BJ (cell line): ENCODE measurements around the gene SLC39A13. TPM values are rescaled to one million over a fixed set of nuclear protein-coding genes. Genes with fewer than 3 reads are reported as not detected.

Experiments
- CTCF ChIA-PET: fragments of 350-600 bp; formaldehyde crosslinking; extraction: SDS; loops from one replicate; lab custom pipeline; 2021; ENCODE audit warnings: antibody characterized with exemption, inconsistent platforms; lab: Yijun Ruan, JAX
- POLR2A ChIA-PET: fragments of 300-600 bp; sonication (Branson Sonifier 250); formaldehyde crosslinking; extraction: SDS; loops from one replicate; lab custom pipeline; 2021; ENCODE audit warnings: antibody characterized with exemption; lab: Charles Lee
- DNase-seq: peaks from one replicate; pipeline ENCODE4 v3.0.0-alpha.2; 2011; ENCODE audit warnings: low read depth
- H3K27me3 ChIP-seq: 2 replicates; pipeline ENCODE4 v1.6.0; 2011; ENCODE audit warnings: low read length; ENCODE audit not compliant: control insufficient read depth, insufficient read depth
- H3K36me3 ChIP-seq: 2 replicates; pipeline ENCODE4 v1.5.1; 2011; ENCODE audit warnings: low read length; ENCODE audit not compliant: control insufficient read depth, insufficient read depth
- H3K4me3 ChIP-seq: 2 replicates; pipeline ENCODE4 v1.5.1; 2011; ENCODE audit warnings: low read depth, mild to moderate bottlenecking, control low read depth, low read length
- polyA plus RNA-seq: library from polyadenylated mRNA; depleted of rRNA; stranded (reverse); fragments of >200 nt; gene quantifications from 2 replicates; pipeline ENCODE4 v1.2.3, GENCODE V29; 2011
- TF ChIP-seq, protein P1 (sequence below): IDR thresholded peaks from 2 replicates; pipeline ENCODE4 v1.5.1; 2011; ENCODE audit warnings: low read depth, mild to moderate bottlenecking, control low read depth, inconsistent platforms, low read length, moderate library complexity; ENCODE audit not compliant: insufficient read depth

The SLC39A13 gene
- polyA plus RNA-seq, 1 experiment, result 108 TPM

DNA sequence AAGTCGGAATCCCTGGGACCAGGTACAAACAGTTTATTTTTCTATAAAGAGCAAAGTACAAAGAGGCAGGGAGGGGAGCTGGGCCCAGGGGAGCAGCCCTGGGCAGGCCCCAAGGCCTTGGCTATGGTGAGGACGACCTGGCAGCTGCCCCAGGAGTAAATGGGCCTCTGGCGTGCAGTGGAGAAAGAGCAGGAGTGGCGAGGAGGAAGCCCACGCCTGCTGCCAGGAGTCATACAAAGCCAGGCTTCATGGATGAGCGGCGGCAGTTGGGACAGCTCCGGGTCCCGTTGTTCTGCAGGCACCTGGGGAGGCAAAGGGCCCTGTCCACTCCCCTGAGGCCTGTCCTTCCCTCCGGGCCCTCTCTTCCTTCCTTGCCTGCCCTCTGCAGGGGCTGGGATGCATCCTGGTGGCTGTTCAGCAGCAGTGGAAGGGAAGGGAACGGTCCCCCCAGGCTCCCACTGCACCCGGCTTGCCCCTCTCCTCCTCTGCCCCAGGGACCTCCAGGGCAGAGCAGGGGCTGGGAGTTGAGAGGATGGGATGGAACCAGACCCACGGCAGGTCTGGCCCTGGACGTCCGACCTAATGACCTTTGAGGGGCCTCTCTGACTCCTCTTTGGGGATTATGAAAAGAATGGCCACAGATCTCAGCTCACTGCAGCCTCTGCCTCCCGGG lies 29.5 kb downstream of the SLC39A13 start:
- POLR2A ChIA-PET, result no interaction called here
- TF ChIP-seq, protein P1, sequence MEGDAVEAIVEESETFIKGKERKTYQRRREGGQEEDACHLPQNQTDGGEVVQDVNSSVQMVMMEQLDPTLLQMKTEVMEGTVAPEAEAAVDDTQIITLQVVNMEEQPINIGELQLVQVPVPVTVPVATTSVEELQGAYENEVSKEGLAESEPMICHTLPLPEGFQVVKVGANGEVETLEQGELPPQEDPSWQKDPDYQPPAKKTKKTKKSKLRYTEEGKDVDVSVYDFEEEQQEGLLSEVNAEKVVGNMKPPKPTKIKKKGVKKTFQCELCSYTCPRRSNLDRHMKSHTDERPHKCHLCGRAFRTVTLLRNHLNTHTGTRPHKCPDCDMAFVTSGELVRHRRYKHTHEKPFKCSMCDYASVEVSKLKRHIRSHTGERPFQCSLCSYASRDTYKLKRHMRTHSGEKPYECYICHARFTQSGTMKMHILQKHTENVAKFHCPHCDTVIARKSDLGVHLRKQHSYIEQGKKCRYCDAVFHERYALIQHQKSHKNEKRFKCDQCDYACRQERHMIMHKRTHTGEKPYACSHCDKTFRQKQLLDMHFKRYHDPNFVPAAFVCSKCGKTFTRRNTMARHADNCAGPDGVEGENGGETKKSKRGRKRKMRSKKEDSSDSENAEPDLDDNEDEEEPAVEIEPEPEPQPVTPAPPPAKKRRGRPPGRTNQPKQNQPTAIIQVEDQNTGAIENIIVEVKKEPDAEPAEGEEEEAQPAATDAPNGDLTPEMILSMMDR, result no peak
- Histone ChIP-seq H3K4me3 (no peak overlapping the region), H3K36me3 (no peaks in the 10 kb centered on the region), H3K27me3 (no peaks in the 10 kb centered on the region)
- DNase-seq, result no peak
- CTCF ChIA-PET, result interaction anchor here (0.9 kb wide), 1 partner anchor 19 kb away, joined by 3 read pairs; no protein-coding TSS in a partner anchor

DNA sequence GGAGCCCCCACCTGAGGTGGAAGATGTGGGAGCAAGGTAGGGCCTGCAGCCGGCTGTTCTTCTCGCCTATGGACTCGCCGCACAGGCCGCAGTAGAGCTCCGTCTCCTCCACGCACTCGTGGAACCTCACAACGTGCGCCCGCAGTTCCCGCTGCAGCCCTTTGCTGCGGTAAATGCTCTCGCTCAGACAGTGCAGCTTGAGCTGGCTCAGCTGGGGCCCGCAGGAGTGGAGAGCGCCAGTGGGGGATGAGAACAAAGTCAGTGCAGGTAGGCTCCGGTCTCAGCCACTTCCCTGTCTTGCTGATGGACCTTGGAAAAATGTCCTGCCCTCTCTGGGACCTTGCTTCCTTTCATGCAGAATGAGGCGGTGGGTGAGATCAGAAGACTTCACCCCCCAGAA lies 30.3 kb downstream of the SLC39A13 start:
- H3K4me3 ChIP-seq, result no peak overlapping the region
- ChIA-PET CTCF (no interaction called here), POLR2A (no interaction called here)
- TF ChIP-seq, protein P1, result no peak
- no peaks in the 10 kb centered on the region for H3K36me3 ChIP-seq
- no peaks in the 10 kb centered on the region for H3K27me3 ChIP-seq
- DNase-seq, result no peak

DNA sequence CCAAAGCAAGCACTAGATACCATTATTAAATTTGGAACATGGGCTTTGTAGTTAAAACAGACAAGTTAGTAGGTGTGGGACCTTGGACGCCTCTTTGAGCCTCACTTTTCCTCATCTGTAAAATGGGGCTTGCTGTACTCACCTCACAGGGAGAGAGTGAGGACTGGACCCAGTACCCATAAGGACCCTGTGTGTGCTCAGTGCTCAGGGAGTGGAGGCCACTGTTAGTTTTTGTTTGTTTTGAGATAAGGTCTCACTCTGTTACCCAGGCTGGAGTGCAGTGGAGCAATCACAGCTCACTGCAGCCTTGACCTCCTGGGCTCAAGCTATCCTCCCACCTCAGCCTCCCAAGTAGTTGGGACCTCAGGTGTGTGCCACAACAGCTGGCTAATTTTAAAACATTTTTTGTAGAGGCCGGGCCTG lies 31.7 kb downstream of the SLC39A13 start:
- H3K36me3 ChIP-seq, result no peaks in the 10 kb centered on the region
- DNase-seq, result no peak
- H3K27me3 ChIP-seq, result no peaks in the 10 kb centered on the region
- H3K4me3 ChIP-seq, result no peak overlapping the region
- CTCF ChIA-PET, result interaction anchor here (1.7 kb wide), 1 partner anchor 12 kb away, joined by 6 read pairs; no protein-coding TSS in a partner anchor
- TF ChIP-seq, protein P1, result no peak
- POLR2A ChIA-PET, result no interaction called here

DNA sequence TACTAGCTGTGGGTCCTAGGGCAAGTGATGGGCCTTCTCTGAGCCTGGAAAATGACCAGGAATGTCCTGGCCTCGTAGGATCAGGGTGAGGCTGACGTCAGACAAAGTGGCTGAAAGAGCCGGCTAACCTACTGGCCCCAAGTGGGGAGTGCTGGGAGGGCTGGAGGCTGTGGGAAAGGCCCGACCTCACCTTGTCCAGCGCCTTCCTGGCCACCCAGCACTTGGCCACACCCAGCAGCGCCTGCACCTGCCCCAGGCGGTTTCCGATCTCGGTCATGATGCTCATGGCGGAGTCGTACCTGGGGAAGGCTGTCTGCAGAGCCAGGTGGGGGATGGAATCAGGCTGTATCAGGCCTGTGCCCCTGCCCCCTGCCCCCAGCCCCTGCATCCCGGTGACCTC lies 33.0 kb downstream of the SLC39A13 start:
- ChIA-PET CTCF (interaction anchor here (1.7 kb wide), 1 partner anchor 11 kb away, joined by 6 read pairs; no protein-coding TSS in a partner anchor), POLR2A (no interaction called here)
- no peak for DNase-seq

DNA sequence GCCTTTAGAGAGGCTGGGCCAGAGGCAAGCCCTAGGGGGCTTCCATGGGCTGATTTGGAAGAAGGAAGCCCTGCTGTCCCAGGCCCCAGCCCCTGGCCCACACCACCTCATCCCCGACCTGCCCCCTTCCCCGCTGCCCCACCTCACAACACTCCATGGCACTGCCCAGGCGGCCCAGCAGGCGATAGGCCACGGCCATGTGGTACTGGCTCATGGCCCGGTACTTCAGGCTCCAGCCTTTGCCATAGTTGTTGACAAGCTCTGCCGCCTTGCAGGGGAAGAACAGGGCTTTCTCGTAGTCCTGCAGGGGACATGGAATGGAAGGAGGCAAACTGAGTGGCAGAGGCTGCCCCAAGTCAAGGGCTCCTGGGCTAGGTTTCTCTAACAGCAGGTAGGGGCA lies 34.1 kb downstream of the SLC39A13 start:
- ChIA-PET POLR2A (no interaction called here), CTCF (interaction anchor here (2.5 kb wide), 1 partner anchor 11 kb away, joined by 20 read pairs; no protein-coding TSS in a partner anchor)
- TF ChIP-seq, protein P1, result no peak
- Histone ChIP-seq H3K4me3 (no peak overlapping the region), H3K36me3 (no peaks in the 10 kb centered on the region; the same call in 1 of the 2 replicates), H3K27me3 (no peaks in the 10 kb centered on the region)
- DNase-seq, result no peak

More for the DNA sequence above, 33.0 kb downstream of the SLC39A13 start:
- TF ChIP-seq, protein P1, result no peak
- H3K36me3 ChIP-seq, result no peaks in the 10 kb centered on the region
- no peaks in the 10 kb centered on the region for H3K27me3 ChIP-seq
- no peak overlapping the region for H3K4me3 ChIP-seq
